HepG2 (cell line): ENCODE data around the gene HOXD3. TPM values are rescaled to one million over a fixed set of nuclear protein-coding genes. Genes with fewer than 3 reads are reported as not detected.

Experiments
- ATAC-seq: fragments of 200-7000 bp; cut with Tn5 transposase; 3 replicates; pipeline ENCODE4 v1.9.1; 2020; ENCODE audit warnings: mild to moderate bottlenecking, moderate library complexity
- BruUV-seq: library from RNA; stranded (reverse); fragments of 400-500 nt; replicated peaks from 2 replicates; lab custom pipeline; 2021; lab: Mats Ljungman, UMichigan
- CTCF ChIA-PET: fragments of 300-600 bp; formaldehyde crosslinking; extraction: SDS; loops from one replicate; lab custom pipeline; 2021; ENCODE audit warnings: low total read pairs, inconsistent platforms, low intra/inter-chr PET ratio; lab: Yijun Ruan, JAX
- POLR2A ChIA-PET: fragments of 350-600 bp; sonication (Branson Sonifier 250); formaldehyde crosslinking; loops from one replicate; lab custom pipeline; 2020; ENCODE audit warnings: antibody characterized with exemption, inconsistent platforms; lab: Yijun Ruan, JAX
- DNase-seq: peaks from one replicate; pipeline ENCODE4 v3.0.0-alpha.2; 2015; ENCODE audit warnings: low spot score
- FAIRE-seq: peaks from 3 replicates; lab custom pipeline; 2011; peaks lifted over from hg19 to GRCh38; lab: Jason Lieb, UNC
- H2AFZ ChIP-seq: one replicate; pipeline ENCODE4 v1.6.1; 2011; ENCODE audit warnings: low read length, inconsistent platforms
- H3K27ac ChIP-seq: fragments of 300-600 bp; 3 replicates; pipeline ENCODE4 v1.8.0; 2011; ENCODE audit warnings: mixed run types, mild to moderate bottlenecking, mixed read lengths, low read length, inconsistent platforms; ENCODE audit not compliant: insufficient read depth; ENCODE audit errors: extremely low read length
- H3K27me3 ChIP-seq, 2 experiments: fragments of 200-600 bp in 1 of 2; 2 replicates in 1 of 2; 3 replicates in 1 of 2; pipeline versions ENCODE4 v1.6.0 to v1.8.0; 2011; ENCODE audit warnings: low read length in 2 of 2, mild to moderate bottlenecking in 2 of 2, moderate library complexity in 2 of 2, inconsistent platforms in 1 of 2; ENCODE audit not compliant: insufficient read depth in 2 of 2, control insufficient read depth in 1 of 2
- H3K36me3 ChIP-seq, 2 experiments: fragments of 200-600 bp in 1 of 2; replicated peaks in 1 of 2; 2 replicates in 1 of 2; 3 replicates in 1 of 2; pipeline versions ENCODE4 v1.5.1 to v1.8.0; 2011; ENCODE audit warnings: low read length in 2 of 2, inconsistent platforms in 1 of 2; ENCODE audit not compliant: insufficient read depth in 2 of 2, control insufficient read depth in 1 of 2
- H3K4me1 ChIP-seq: 2 replicates; pipeline ENCODE4 v1.5.1; 2012; ENCODE audit warnings: low read length, inconsistent platforms; ENCODE audit not compliant: insufficient read depth
- H3K4me2 ChIP-seq: 2 replicates; pipeline ENCODE4 v1.6.0; 2011; ENCODE audit warnings: low read depth, low read length, inconsistent platforms
- H3K4me3 ChIP-seq, 3 experiments: fragments of 200-600 bp in 1 of 3; sonication (generic), shearing (Covaris generic) in 1 of 3; replicated peaks in 1 of 3; 2 replicates each; pipeline ENCODE4 v1.5.1; 2011 to 2016; ENCODE audit warnings: low read length in 3 of 3, inconsistent platforms in 2 of 3, low read depth in 2 of 3, mild to moderate bottlenecking in 2 of 3, control low read depth in 1 of 3, mixed read lengths in 1 of 3; ENCODE audit not compliant: insufficient read depth in 1 of 3
- H3K79me2 ChIP-seq: one replicate; pipeline ENCODE4 v1.6.1; 2011; ENCODE audit warnings: low read length, inconsistent platforms; ENCODE audit not compliant: insufficient read depth
- H3K9ac ChIP-seq: 2 replicates; pipeline ENCODE4 v1.6.0; 2011; ENCODE audit warnings: mild to moderate bottlenecking, low read depth, low read length, inconsistent platforms; ENCODE audit not compliant: insufficient read depth
- H3K9me3 ChIP-seq: 2 replicates; pipeline ENCODE4 v1.5.1; 2012; ENCODE audit warnings: mild to moderate bottlenecking, low read length
- H4K20me1 ChIP-seq: 2 replicates; pipeline ENCODE4 v1.6.0; 2011; ENCODE audit warnings: inconsistent platforms, mild to moderate bottlenecking, low read length, moderate library complexity; ENCODE audit not compliant: insufficient read depth
- KLF6 ChIP-seq: IDR thresholded peaks from 2 replicates; pipeline ENCODE4 v1.8.0; 2016; ENCODE audit warnings: missing biosample characterization, missing genetic modification reagents
- STAT5B ChIP-seq: sonication (generic); formaldehyde crosslinking; IDR thresholded peaks from 2 replicates; pipeline ENCODE4 v1.4.0; 2020; ENCODE audit warnings: missing genetic modification reagents
- ZC3H13 ChIP-seq: sonication (generic); formaldehyde crosslinking; IDR thresholded peaks from 2 replicates; pipeline ENCODE4 v1.8.1; 2023; ENCODE audit warnings: mild to moderate bottlenecking, missing genetic modification reagents, moderate library complexity
- ZFP1 ChIP-seq: IDR thresholded peaks from 2 replicates; pipeline ENCODE4 v1.6.1; 2016
- ZNF281 ChIP-seq: sonication (generic); formaldehyde crosslinking; IDR thresholded peaks from 2 replicates; pipeline ENCODE4 v1.4.0; 2020; ENCODE audit warnings: missing genetic modification reagents, borderline replicate concordance
- ZNF343 ChIP-seq: sonication (generic); formaldehyde crosslinking; IDR thresholded peaks from 2 replicates; pipeline ENCODE4 v1.4.0; 2020; ENCODE audit warnings: mild to moderate bottlenecking, missing genetic modification reagents
- WGBS: methylation state at CpG from one replicate; pipeline ENCODE4 v1.1.6; 2017; ENCODE audit warnings: low lambda C conversion rate; 5-methylcytosine and 5-hydroxymethylcytosine counted together
- in situ Hi-C: cut with HindIII; loops from 2 replicates; pipeline ENCODE4 v1.10.0; 2017; ENCODE audit warnings: low pct_unique_long_range_greater_than_20kb; ENCODE audit not compliant: extremely low pct_ligation_motif_present
- intact Hi-C: fragments of 100-400 bp; cut with micrococcal nuclease; formaldehyde crosslinking; loops from one replicate; pipeline ENCODE4 v1.10.0; 2022; ENCODE audit not compliant: unreplicated experiment
- polyA plus RNA-seq, 8 experiments: library from polyadenylated mRNA; depleted of rRNA in 3 of 8; stranded (reverse) in 7 of 8; unstranded in 1 of 8; fragments of >200 nt; fragmentation: Illumina TruSeq in 4 of 8; extraction: Trizol in 4 of 8; gene quantifications; 2 replicates each; pipeline versions ENCODE4 v1.2.1 to v1.2.3, GENCODE V29; 2011 to 2016; ENCODE audit warnings: low read depth in 4 of 8, missing spikeins in 1 of 8, mixed read lengths in 1 of 8; ENCODE audit not compliant: insufficient read depth in 1 of 8
- total RNA-seq, 5 experiments: library from RNA; depleted of rRNA; stranded (reverse); fragments of >200 nt; fragmentation: Illumina TruSeq; extraction: Trizol; gene quantifications; 2 replicates each; pipeline ENCODE4 v1.2.3, GENCODE V29; 2016; ENCODE audit warnings: low read depth in 1 of 5

The HOXD3 gene
- total and polyA plus RNA-seq, 2 of the 13 experiments (the other 11 are each of a cell fraction or from before 2014, with no cell fraction given): 0.05 to 0.09 TPM

GRCh38 chr2:176147800-176148496, 9.2 kb upstream of the HOXD3 start:
- no peaks in the 10 kb centered on the region for H3K9me3 ChIP-seq
- H3K4me3 ChIP-seq: no peak overlapping the region
- H3K27me3 ChIP-seq: peaks cover 19 to 91% of the 10 kb centered on the region in 2 experiments
- TF ChIP-seq STAT5B (CRISPR knock-in tag): no peak
- TF ChIP-seq KLF6: no peak
- no peak for TF ChIP-seq ZC3H13
- TF ChIP-seq ZNF281: peak; percentile 30; the same call in 1 of the 2 replicates
- no peak for TF ChIP-seq ZNF343 (CRISPR knock-in tag)
- no peak for TF ChIP-seq ZFP1 (CRISPR knock-in tag)
- no peak overlapping the region for H3K9ac ChIP-seq
- 57% methylated on average over 29 of the region's 31 CpGs for WGBS
- in situ Hi-C loops (no loop called here), intact Hi-C loops (no loop called here)
- H3K79me2 ChIP-seq: no peaks in the 10 kb centered on the region
- H3K27ac ChIP-seq: no peak overlapping the region
- H2AFZ ChIP-seq: no peak overlapping the region
- ATAC-seq (no peak), FAIRE-seq (no peak), DNase-seq (no peak)
- H3K4me2 ChIP-seq: no peak overlapping the region
- ChIA-PET CTCF (no interaction called here), POLR2A (no interaction called here)
- no TSS peak for BruUV-seq
- H3K4me1 ChIP-seq: peaks cover 21% of the 10 kb centered on the region
- H3K36me3 ChIP-seq: no peaks in the 10 kb centered on the region
- H4K20me1 ChIP-seq: no peaks in the 10 kb centered on the region
